Measurements from ENCODE around the gene SPAG16.

SPAG16 gene

DNA sequence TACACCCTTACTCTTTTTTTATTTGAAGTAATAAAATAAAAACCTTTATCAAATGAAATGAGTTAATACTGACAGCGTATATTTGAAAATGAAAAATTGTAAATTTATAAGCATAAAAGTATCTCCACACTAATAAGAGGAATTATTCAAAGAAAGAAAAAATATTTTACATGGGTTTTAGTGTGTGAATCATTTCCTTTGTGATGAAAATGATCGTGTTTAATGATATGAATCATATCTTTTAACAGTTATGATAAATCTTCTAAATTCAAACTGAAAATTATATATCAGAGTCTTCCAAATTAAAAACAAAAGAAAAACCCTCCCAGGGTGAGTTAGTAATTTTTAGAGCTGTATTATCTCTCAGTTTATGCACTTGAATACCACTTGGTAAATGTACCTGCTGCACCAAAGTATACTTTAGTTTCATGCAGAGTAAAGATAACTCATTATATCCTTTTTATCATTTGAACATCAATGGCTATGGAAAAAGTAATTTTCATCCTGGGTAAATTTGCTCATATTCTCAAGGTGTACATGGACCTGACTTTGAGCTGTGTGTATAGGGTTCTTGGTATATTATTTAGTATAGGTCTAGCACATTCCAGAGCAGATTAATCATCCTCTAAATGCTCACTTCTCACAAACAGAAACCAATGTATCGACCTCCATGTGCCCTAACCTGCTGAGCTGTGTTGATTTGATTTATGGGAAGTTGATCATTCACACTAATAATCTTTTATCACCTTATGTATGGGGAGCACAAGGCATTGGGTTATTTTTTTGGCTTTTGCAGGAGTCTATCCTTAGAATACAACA lies 1027.9 kb downstream of the SPAG16 start:
- Histone ChIP-seq H3K4me1 (ENCODE audit: insufficient read depth, low read length) (no peaks in the 10 kb centered on the region), H3K27me3 (ENCODE audit: insufficient read depth, low read length) (no peaks in the 10 kb centered on the region), H3K9me3 (ENCODE audit: insufficient read depth, low read depth, low read length) (no peaks in the 10 kb centered on the region), H3K27ac (ENCODE audit: low read length) (no peak overlapping the region), H3K9ac (ENCODE audit: low read depth, low read length) (no peak overlapping the region), H3K36me3 (ENCODE audit: insufficient read depth, low read depth, low read length) (no peaks in the 10 kb centered on the region), H3K4me3 (ENCODE audit: low read length) (no peak overlapping the region)

DNA sequence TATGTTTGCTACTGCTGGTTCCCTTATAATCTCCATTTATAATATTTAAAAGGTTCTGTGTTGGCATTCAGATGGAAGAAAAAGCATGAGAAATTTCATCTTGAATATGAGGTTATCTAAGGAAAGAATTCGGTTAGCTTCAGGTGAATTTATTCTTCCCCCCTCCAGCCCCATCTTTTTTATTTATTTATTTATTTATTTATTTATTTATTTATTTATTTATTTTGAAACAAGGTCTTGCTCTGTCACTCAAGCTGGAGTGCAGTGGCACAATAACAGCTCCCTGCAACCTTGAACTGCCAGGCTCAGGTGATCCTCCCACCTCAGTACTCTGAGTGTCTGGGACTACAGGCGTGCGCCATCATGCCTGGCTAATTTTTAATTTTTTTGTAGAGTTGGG lies 1031.1 kb downstream of the SPAG16 start:
- Histone ChIP-seq H3K4me3 (ENCODE audit: low read length) (no peak overlapping the region), H3K4me1 (ENCODE audit: insufficient read depth, low read length) (no peaks in the 10 kb centered on the region), H3K27me3 (ENCODE audit: insufficient read depth, low read length) (no peaks in the 10 kb centered on the region), H3K36me3 (ENCODE audit: insufficient read depth, low read depth, low read length) (no peaks in the 10 kb centered on the region), H3K9me3 (ENCODE audit: insufficient read depth, low read depth, low read length) (no peaks in the 10 kb centered on the region), H3K9ac (ENCODE audit: low read depth, low read length) (no peak overlapping the region), H3K27ac (ENCODE audit: low read length) (no peak overlapping the region)

DNA sequence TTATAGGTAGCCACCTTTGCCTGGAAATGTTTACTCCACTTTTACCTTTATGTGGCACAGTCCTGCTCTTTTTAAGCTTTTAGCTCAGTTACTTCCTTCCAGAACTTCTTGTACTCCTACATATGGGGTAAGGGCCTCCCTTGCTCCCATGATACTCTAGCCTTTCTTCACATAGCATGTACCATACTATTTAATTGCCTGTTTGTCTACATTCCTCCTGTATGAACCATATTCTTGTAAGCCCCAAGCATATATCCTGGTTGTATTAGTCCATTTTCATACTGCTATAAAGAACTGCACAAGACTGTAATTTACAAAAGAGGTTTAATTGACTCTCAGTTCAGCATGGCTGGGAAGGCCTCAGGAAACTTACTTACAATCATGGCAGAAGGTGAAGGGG lies 1035.9 kb downstream of the SPAG16 start:
- H3K4me3 ChIP-seq (ENCODE audit: low read length): no peak overlapping the region
- H3K9me3 ChIP-seq (ENCODE audit: insufficient read depth, low read depth, low read length): no peaks in the 10 kb centered on the region
- no peak overlapping the region for H3K27ac ChIP-seq (ENCODE audit: low read length)
- no peak overlapping the region for H3K9ac ChIP-seq (ENCODE audit: low read depth, low read length)
- no peaks in the 10 kb centered on the region for H3K27me3 ChIP-seq (ENCODE audit: insufficient read depth, low read length)
- no peaks in the 10 kb centered on the region for H3K4me1 ChIP-seq (ENCODE audit: insufficient read depth, low read length)
- no peaks in the 10 kb centered on the region for H3K36me3 ChIP-seq (ENCODE audit: insufficient read depth, low read depth, low read length)

- H3K4me3 ChIP-seq (ENCODE audit: low read length): no peak overlapping the region
- no peak overlapping the region for H3K9ac ChIP-seq (ENCODE audit: low read depth, low read length)
- no peaks in the 10 kb centered on the region for H3K36me3 ChIP-seq (ENCODE audit: insufficient read depth, low read depth, low read length)
- H3K27ac ChIP-seq (ENCODE audit: low read length): no peak overlapping the region
- no peaks in the 10 kb centered on the region for H3K4me1 ChIP-seq (ENCODE audit: insufficient read depth, low read length)
- H3K9me3 ChIP-seq (ENCODE audit: insufficient read depth, low read depth, low read length): no peaks in the 10 kb centered on the region
- no peaks in the 10 kb centered on the region for H3K27me3 ChIP-seq (ENCODE audit: insufficient read depth, low read length)
Observed at GRCh38 chr2:214322662-214323061, 1038.4 kb downstream of the SPAG16 start.

DNA sequence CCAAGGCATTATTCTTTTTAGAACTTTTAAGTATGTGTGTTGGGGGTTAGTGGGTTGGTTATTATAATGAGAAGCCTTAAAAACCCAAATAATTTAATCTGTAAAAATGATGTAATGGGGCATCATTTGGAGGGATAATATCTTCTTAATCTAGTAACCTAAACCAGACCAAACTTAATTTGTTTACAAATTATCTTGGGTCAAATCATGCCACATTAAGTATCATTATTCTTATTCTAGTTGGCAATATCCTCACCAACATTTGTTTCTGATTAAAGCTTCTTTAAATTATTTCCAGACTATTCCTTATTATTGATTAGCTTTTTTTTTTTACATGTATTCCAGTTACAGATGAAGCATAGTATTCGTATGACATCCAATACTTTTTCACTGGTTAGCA lies 1041.1 kb downstream of the SPAG16 start:
- Histone ChIP-seq H3K4me1 (ENCODE audit: insufficient read depth, low read length) (no peaks in the 10 kb centered on the region), H3K4me3 (ENCODE audit: low read length) (no peak overlapping the region), H3K9me3 (ENCODE audit: insufficient read depth, low read depth, low read length) (no peaks in the 10 kb centered on the region), H3K27ac (ENCODE audit: low read length) (no peak overlapping the region), H3K36me3 (ENCODE audit: insufficient read depth, low read depth, low read length) (no peaks in the 10 kb centered on the region), H3K27me3 (ENCODE audit: insufficient read depth, low read length) (no peaks in the 10 kb centered on the region), H3K9ac (ENCODE audit: low read depth, low read length) (no peak overlapping the region)

DNA sequence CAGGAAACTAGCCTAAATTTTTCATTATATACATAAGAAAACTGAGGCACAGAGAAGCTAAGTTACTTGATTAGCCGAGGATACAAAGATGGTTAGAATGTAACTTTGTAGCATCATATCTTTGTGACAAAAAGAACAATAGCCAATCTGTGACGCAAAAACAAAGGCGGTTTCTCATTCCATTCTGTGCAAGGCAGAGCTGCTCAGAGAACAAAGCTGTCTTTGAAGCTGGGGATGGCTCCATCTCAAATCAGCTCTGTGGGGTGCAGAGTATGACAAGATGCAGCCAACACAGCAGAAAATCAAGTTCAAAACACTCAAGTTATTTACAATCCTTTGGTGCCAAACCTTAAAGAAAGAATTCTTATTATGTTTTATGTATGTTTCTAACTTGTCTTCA lies 1044.7 kb downstream of the SPAG16 start:
- no peak overlapping the region for H3K9ac ChIP-seq (ENCODE audit: low read depth, low read length)
- H3K4me1 ChIP-seq (ENCODE audit: insufficient read depth, low read length): no peaks in the 10 kb centered on the region
- H3K36me3 ChIP-seq (ENCODE audit: insufficient read depth, low read depth, low read length): no peaks in the 10 kb centered on the region
- no peak overlapping the region for H3K27ac ChIP-seq (ENCODE audit: low read length)
- H3K4me3 ChIP-seq (ENCODE audit: low read length): no peak overlapping the region
- no peaks in the 10 kb centered on the region for H3K9me3 ChIP-seq (ENCODE audit: insufficient read depth, low read depth, low read length)
- no peaks in the 10 kb centered on the region for H3K27me3 ChIP-seq (ENCODE audit: insufficient read depth, low read length)

DNA sequence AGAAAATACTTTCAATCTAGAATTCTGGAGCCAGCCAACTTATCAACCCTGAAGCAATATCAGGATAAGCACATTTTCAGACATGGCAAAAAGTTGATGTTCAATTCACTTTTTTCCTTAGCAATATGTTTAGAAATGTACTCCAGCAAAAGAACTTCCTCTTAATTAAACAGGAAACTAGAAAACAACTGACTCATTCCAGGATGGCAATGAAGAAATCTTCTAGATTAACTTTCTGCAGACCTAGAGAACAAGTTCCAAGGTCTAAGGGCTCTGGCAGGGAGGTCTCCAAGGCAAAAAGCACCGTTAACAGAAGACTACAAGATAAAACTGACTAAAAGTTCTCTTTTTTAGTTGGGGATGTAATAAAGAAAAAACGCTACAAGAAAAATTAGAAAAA lies 1057.4 kb downstream of the SPAG16 start:
- Histone ChIP-seq H3K9ac (ENCODE audit: low read depth, low read length) (no peak overlapping the region), H3K36me3 (ENCODE audit: insufficient read depth, low read depth, low read length) (no peaks in the 10 kb centered on the region), H3K9me3 (ENCODE audit: insufficient read depth, low read depth, low read length) (no peaks in the 10 kb centered on the region), H3K27ac (ENCODE audit: low read length) (no peak overlapping the region), H3K4me3 (ENCODE audit: low read length) (no peak overlapping the region), H3K4me1 (ENCODE audit: insufficient read depth, low read length) (no peaks in the 10 kb centered on the region), H3K27me3 (ENCODE audit: insufficient read depth, low read length) (no peaks in the 10 kb centered on the region)

- Histone ChIP-seq H3K4me1 (ENCODE audit: insufficient read depth, low read length) (peaks cover 3% of the 10 kb centered on the region; the same call in 1 of the 2 replicates), H3K9ac (ENCODE audit: low read depth, low read length) (no peak overlapping the region), H3K36me3 (ENCODE audit: insufficient read depth, low read depth, low read length) (no peaks in the 10 kb centered on the region), H3K4me3 (ENCODE audit: low read length) (no peak overlapping the region), H3K9me3 (ENCODE audit: insufficient read depth, low read depth, low read length) (peaks cover 12% of the 10 kb centered on the region; the same call in 1 of the 2 replicates), H3K27me3 (ENCODE audit: insufficient read depth, low read length) (no peaks in the 10 kb centered on the region), H3K27ac (ENCODE audit: low read length) (no peak overlapping the region)
Observed at GRCh38 chr2:214358506-214358905, 1074.2 kb downstream of the SPAG16 start.

GRCh38 chr2:214361116-214361515 lies 1076.9 kb downstream of the SPAG16 start:
- H3K27me3 ChIP-seq (ENCODE audit: insufficient read depth, low read length): no peaks in the 10 kb centered on the region
- no peak overlapping the region for H3K9ac ChIP-seq (ENCODE audit: low read depth, low read length)
- H3K4me3 ChIP-seq (ENCODE audit: low read length): no peak overlapping the region
- H3K4me1 ChIP-seq (ENCODE audit: insufficient read depth, low read length): peaks cover 3% of the 10 kb centered on the region; the same call in 1 of the 2 replicates
- H3K27ac ChIP-seq (ENCODE audit: low read length): no peak overlapping the region
- peaks cover 12% of the 10 kb centered on the region; the same call in 1 of the 2 replicates for H3K9me3 ChIP-seq (ENCODE audit: insufficient read depth, low read depth, low read length)
- H3K36me3 ChIP-seq (ENCODE audit: insufficient read depth, low read depth, low read length): no peaks in the 10 kb centered on the region

- no peaks in the 10 kb centered on the region for H3K4me1 ChIP-seq (ENCODE audit: insufficient read depth, low read length)
- H3K27ac ChIP-seq (ENCODE audit: low read length): no peak overlapping the region
- no peaks in the 10 kb centered on the region for H3K36me3 ChIP-seq (ENCODE audit: insufficient read depth, low read depth, low read length)
- no peak overlapping the region for H3K4me3 ChIP-seq (ENCODE audit: low read length)
- H3K9ac ChIP-seq (ENCODE audit: low read depth, low read length): no peak overlapping the region
- H3K27me3 ChIP-seq (ENCODE audit: insufficient read depth, low read length): no peaks in the 10 kb centered on the region
- H3K9me3 ChIP-seq (ENCODE audit: insufficient read depth, low read depth, low read length): no peaks in the 10 kb centered on the region
Observed at GRCh38 chr2:214365549-214365948, 1081.3 kb downstream of the SPAG16 start.

- Histone ChIP-seq H3K9ac (ENCODE audit: low read depth, low read length) (no peak overlapping the region), H3K4me1 (ENCODE audit: insufficient read depth, low read length) (no peaks in the 10 kb centered on the region), H3K4me3 (ENCODE audit: low read length) (no peak overlapping the region), H3K9me3 (ENCODE audit: insufficient read depth, low read depth, low read length) (no peaks in the 10 kb centered on the region), H3K36me3 (ENCODE audit: insufficient read depth, low read depth, low read length) (no peaks in the 10 kb centered on the region), H3K27me3 (ENCODE audit: insufficient read depth, low read length) (no peaks in the 10 kb centered on the region), H3K27ac (ENCODE audit: low read length) (no peak overlapping the region)
Observed at GRCh38 chr2:214367171-214367570, 1082.9 kb downstream of the SPAG16 start.

DNA sequence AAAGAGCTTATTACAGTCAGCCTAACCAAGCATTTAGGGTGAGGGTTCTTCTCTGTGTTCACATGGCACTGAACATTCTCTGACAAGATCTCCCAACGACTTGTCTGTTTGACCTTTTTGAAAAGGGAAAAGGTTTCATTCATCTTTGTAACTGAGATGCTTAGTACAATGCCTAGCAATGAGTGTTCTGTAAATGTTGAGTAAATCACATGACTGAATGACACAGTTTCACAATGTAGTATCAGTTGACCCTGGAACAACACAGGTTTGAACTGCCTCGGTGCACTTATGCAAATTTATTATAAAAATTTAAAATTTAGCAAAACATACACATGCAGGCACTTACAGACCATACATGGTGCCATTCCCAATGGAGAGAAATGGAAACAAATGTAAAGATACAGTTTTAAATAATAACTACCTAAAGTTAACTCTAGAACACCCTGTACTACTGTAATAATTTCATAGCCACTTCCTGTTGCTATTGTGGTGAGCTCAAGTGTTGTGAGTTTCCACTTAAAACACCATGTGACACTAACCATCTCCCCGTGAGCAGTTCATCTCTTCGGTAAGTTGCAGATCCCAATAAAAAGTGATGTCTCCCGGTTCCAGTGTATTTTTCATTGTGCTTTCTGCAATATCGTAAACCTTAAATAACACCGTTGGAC lies 1092.5 kb downstream of the SPAG16 start:
- Histone ChIP-seq H3K4me3 (ENCODE audit: low read length) (no peak overlapping the region), H3K36me3 (ENCODE audit: insufficient read depth, low read depth, low read length) (no peaks in the 10 kb centered on the region), H3K4me1 (ENCODE audit: insufficient read depth, low read length) (no peaks in the 10 kb centered on the region; the same call in 1 of the 2 replicates), H3K9ac (ENCODE audit: low read depth, low read length) (no peak overlapping the region), H3K27ac (ENCODE audit: low read length) (no peak overlapping the region), H3K9me3 (ENCODE audit: insufficient read depth, low read depth, low read length) (no peaks in the 10 kb centered on the region), H3K27me3 (ENCODE audit: insufficient read depth, low read length) (no peaks in the 10 kb centered on the region)

Measured in iPS-20b (cell line).